Activated CD8-positive, alpha-beta T cell treated with anti-CD3 and anti-CD28 coated beads, Interleukin-2, amount 10 ng/mL, durations not matched to agents 7 days and 5 days (primary cell): ENCODE results near the gene UBE2Q2. TPM values are rescaled to one million over a fixed set of nuclear protein-coding genes. Genes with fewer than 3 reads are reported as not detected.

Source experiments
- total RNA-seq, 2 experiments: library from RNA; stranded (reverse); gene quantifications; one replicate each; pipeline ENCODE4 v1.2.3, GENCODE V29; 2021

Gene UBE2Q2
- total RNA-seq, 2 experiments from 2014 or later, result 27.9 to 28.2 TPM

Other genes starting within 250 kb of the UBE2Q2 start
- 10 to 100 TPM; 31.4 to 32.5 TPM for gene SNUPN, start 217.7 kb upstream of the UBE2Q2 start, total RNA-seq
- 10 to 100 TPM; 97.9 to 99.1 TPM for gene IMP3, start 203.2 kb upstream of the UBE2Q2 start, total RNA-seq
- gene SNX33, start 195.5 kb upstream of the UBE2Q2 start, total RNA-seq, result under 1 TPM; 0.55 to 0.70 TPM
- not detected for gene CSPG4, start 130.6 kb upstream of the UBE2Q2 start, total RNA-seq
- gene FBXO22, start 60.4 kb downstream of the UBE2Q2 start, total RNA-seq, result 10 to 100 TPM; 41.4 to 43.4 TPM
- not detected for gene NRG4, start 169.0 kb downstream of the UBE2Q2 start, total RNA-seq
- gene TMEM266, start 216.5 kb downstream of the UBE2Q2 start, total RNA-seq, result not detected